Small intestine (tissue), 7 donors: ENCODE results near the gene TMEM8B. TPM values are rescaled to one million over a fixed set of nuclear protein-coding genes. Genes with fewer than 3 reads are reported as not detected.

Experiments
- DNase-seq, 2 donors: peaks; one replicate each; pipeline versions ENCODE4 v3.0.0 to v3.0.0-alpha.2; 2013
- FAIRE-seq: peaks from 2 replicates; lab custom pipeline; 2012; peaks lifted over from hg19 to GRCh38; lab: Jason Lieb, UNC
- H3K27ac ChIP-seq, 3 donors: one replicate each; pipeline ENCODE4 v1.5.1; 2013; ENCODE audit warnings: low read length in 2 of 3, mild to moderate bottlenecking in 2 of 3, control low read depth in 1 of 3, inconsistent platforms in 1 of 3, low read depth in 1 of 3, moderate library complexity in 1 of 3
- H3K27me3 ChIP-seq, 3 donors: one replicate each; pipeline ENCODE4 v1.6.1; 2013; ENCODE audit warnings: low read length in 3 of 3, inconsistent platforms in 1 of 3; ENCODE audit not compliant: control insufficient read depth in 3 of 3, insufficient read depth in 3 of 3
- H3K36me3 ChIP-seq, 3 donors: one replicate each; pipeline ENCODE4 v1.6.1; 2013; ENCODE audit warnings: low read length in 3 of 3, inconsistent platforms in 1 of 3, low read depth in 1 of 3, mild to moderate bottlenecking in 1 of 3, moderate library complexity in 1 of 3; ENCODE audit not compliant: control insufficient read depth in 3 of 3, insufficient read depth in 2 of 3
- H3K4me1 ChIP-seq, 3 donors: one replicate each; pipeline ENCODE4 v1.6.1; 2013; ENCODE audit warnings: low read length in 2 of 3, inconsistent platforms in 1 of 3, low read depth in 1 of 3, mild to moderate bottlenecking in 1 of 3, moderate library complexity in 1 of 3; ENCODE audit not compliant: control insufficient read depth in 3 of 3, insufficient read depth in 2 of 3
- H3K4me3 ChIP-seq, 3 donors: one replicate each; pipeline ENCODE4 v1.5.1; 2013; ENCODE audit warnings: low read length in 3 of 3, control low read depth in 1 of 3, inconsistent platforms in 1 of 3, low read depth in 1 of 3, mild to moderate bottlenecking in 1 of 3, moderate library complexity in 1 of 3
- H3K9me3 ChIP-seq, 2 donors: one replicate each; pipeline ENCODE4 v1.6.1; 2013; ENCODE audit warnings: low read depth in 1 of 2, low read length in 1 of 2; ENCODE audit not compliant: control insufficient read depth in 2 of 2, insufficient read depth in 1 of 2
- WGBS, 3 donors: extraction: QIAGEN DNeasy Blood & Tissue Kit; methylation state at CpG; one replicate each; pipeline ENCODE4 v1.1.7; 2013; 5-methylcytosine and 5-hydroxymethylcytosine counted together
- polyA plus RNA-seq, 4 donors: library from polyadenylated mRNA; stranded (reverse) in 3 of 4; unstranded in 1 of 4; fragments of 200-250 nt in 3 of 4; fragments of 120-200 nt in 1 of 4; gene quantifications; one replicate each; pipeline versions ENCODE4 v1.2.1 to v1.2.3, GENCODE V29; 2013
- donor health status: healthy with polysubstance abuse.
- donor health status: control.
- donor health status: control.
- donor health status: Bipolar disorder and iron deficiency.
- donor health status: healthy.

The TMEM8B gene
- polyA plus RNA-seq, 4 donors = 0.89 to 35.9 (median 4.5) TPM

DNA sequence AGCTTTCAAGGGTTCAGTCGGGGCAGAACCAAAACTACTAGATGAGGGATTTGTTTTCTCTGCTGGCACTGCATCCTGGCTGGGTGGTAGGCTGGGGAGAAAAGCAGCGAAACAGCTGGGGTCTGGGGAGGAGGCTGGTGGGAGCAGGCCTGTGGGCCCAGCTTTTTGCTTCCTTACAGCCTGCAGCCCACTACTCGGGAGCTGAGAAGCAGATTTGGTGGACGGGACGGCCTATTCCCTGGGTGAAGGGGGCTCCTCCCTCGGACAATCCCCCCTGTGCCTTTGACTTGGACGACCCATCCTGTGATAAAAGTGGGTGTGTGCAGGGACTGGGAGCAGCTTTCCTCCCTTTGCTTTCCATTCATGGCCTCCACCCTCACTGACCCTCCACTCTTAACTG is 28.5 kb upstream of the TMEM8B start:
- 84 to 92% (median 87%) methylated on average over 7 of the region's 7 CpGs for WGBS, 3 donors
- Histone ChIP-seq H3K4me3 (no peak overlapping the region), H3K27me3 (no peaks in the 10 kb centered on the region), H3K36me3 (peaks cover 2 to 35% (median 2%) of the 10 kb centered on the region in 3 donors), H3K4me1 (no peaks in the 10 kb centered on the region), H3K27ac (no peak overlapping the region), H3K9me3 (no peaks in the 10 kb centered on the region)
- FAIRE-seq = no peak
- no peak for DNase-seq

DNA sequence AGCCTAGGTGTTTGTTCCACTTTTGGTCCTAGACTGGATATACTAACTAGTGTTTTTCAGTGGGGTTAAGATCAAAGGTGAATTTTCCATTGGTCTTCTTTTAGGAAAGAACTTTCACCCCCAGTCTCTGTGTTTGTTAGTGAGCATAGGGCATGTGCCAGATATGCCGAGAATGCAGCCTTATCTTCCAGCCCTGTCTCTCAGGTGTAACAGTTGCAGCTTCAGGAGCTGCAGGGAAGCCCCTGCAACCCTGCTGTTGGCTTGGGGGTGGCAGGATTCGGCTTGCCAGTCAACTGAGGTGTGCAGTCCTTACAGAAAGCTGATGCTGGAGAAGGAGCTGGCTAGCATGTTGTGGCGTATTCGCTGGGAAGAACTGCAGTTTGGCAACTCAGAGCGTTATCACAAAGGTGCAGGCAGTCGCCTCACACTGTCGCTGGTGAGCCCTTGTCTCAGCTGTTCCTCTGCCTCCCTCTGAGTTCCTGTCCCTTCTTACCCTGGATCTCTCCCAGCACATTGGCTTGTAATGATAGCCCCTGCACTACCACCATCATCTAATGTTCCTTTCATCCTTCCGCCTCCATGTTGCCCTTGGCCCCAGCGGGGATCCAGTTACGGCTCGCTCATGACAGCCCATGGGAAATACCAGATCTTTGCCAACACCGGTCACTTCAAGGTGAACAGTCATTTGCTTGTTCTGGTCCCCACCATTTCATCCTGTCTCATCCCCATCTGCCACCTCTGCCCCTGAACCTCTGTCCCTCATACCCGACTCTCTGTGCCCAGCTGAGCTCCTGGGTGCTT is 27.5 kb upstream of the TMEM8B start:
- FAIRE-seq (no peak), DNase-seq (no peak)
- H3K27me3 ChIP-seq = no peaks in the 10 kb centered on the region
- H3K4me3 ChIP-seq = no peak overlapping the region
- no peak overlapping the region for H3K27ac ChIP-seq
- no peaks in the 10 kb centered on the region for H3K4me1 ChIP-seq
- H3K36me3 ChIP-seq = peaks cover 2 to 45% (median 5%) of the 10 kb centered on the region in 3 donors
- H3K9me3 ChIP-seq = no peaks in the 10 kb centered on the region
- 90 to 92% (median 90%) methylated on average over 13 of the region's 13 CpGs for WGBS, 3 donors

DNA sequence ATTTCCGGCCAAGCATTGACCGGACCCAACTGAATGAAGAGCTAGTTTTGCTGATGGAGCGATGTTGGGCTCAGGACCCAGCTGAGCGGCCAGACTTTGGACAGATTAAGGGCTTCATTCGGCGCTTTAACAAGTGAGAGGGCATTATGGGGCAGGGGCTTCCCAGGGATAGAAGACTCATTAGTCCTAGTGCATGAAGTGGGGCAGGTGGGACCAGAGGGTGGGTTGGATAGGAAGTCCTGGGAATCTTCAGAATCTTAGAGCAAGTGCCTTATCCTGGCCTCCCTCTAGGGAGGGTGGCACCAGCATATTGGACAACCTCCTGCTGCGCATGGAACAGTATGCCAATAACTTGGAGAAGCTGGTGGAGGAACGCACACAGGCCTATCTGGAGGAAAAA is 22.9 kb upstream of the TMEM8B start:
- H3K27me3 ChIP-seq = no peaks in the 10 kb centered on the region
- H3K4me3 ChIP-seq = no peak overlapping the region
- no peak for DNase-seq
- no peaks in the 10 kb centered on the region for H3K9me3 ChIP-seq
- H3K27ac ChIP-seq = no peak overlapping the region
- no peak for FAIRE-seq
- WGBS, 3 donors = 94 to 98% (median 97%) methylated on average over 8 of the region's 8 CpGs
- peaks cover 0 to 2% (median 0%) of the 10 kb centered on the region in 3 donors for H3K4me1 ChIP-seq
- peaks cover 2 to 54% (median 5%) of the 10 kb centered on the region in 3 donors for H3K36me3 ChIP-seq

DNA sequence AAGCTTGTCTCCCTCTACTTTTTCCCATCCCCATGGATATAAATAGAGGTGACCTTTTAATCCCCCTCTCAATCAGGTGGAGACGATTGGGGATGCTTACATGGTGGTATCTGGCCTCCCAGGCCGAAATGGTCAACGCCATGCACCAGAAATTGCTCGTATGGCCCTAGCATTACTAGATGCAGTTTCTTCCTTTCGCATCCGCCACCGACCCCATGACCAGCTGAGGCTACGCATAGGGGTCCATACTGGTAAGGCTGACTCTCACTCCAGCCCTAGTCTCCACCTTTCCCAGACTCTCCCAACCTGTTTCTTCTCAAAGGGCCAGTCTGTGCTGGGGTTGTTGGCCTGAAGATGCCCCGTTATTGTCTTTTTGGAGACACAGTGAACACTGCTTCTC is 20.6 kb upstream of the TMEM8B start:
- no peak overlapping the region for H3K27ac ChIP-seq
- H3K4me3 ChIP-seq = no peak overlapping the region
- no peak for DNase-seq
- 94 to 95% (median 95%) methylated on average over 9 of the region's 9 CpGs for WGBS, 3 donors
- H3K36me3 ChIP-seq = peaks cover 0 to 50% (median 3%) of the 10 kb centered on the region in 3 donors
- FAIRE-seq = no peak
- H3K4me1 ChIP-seq = peaks cover 6 to 14% (median 9%) of the 10 kb centered on the region in 3 donors
- H3K9me3 ChIP-seq = no peaks in the 10 kb centered on the region
- no peaks in the 10 kb centered on the region for H3K27me3 ChIP-seq

DNA sequence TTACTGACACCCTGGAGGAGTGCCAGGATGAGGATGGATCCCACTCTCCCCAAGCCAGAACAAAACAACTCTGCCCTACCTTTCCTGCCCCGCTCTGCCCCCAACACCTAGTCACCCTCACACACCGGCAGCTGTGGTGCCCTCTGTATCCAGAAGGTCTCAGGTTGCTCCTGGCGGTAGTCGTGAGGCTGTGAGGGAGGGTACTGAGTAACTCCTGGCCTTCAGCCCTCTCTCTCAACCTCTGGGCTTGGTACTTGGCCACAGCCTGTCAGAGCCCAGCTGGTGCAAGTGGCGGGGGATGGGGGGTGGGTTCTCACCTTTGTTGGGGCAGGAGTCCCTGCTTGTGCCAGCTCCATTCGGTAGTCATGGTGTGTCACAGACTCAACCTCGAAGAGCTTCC is 18.9 kb upstream of the TMEM8B start:
- Histone ChIP-seq H3K9me3 (no peaks in the 10 kb centered on the region), H3K4me1 (peaks cover 6 to 24% (median 10%) of the 10 kb centered on the region in 3 donors), H3K27ac (no peak overlapping the region), H3K4me3 (no peak overlapping the region), H3K36me3 (peaks cover 0 to 46% (median 3%) of the 10 kb centered on the region in 3 donors), H3K27me3 (no peaks in the 10 kb centered on the region)
- DNase-seq = no peak
- 92 to 96% (median 96%) methylated on average over 7 of the region's 7 CpGs for WGBS, 3 donors
- FAIRE-seq = no peak

DNA sequence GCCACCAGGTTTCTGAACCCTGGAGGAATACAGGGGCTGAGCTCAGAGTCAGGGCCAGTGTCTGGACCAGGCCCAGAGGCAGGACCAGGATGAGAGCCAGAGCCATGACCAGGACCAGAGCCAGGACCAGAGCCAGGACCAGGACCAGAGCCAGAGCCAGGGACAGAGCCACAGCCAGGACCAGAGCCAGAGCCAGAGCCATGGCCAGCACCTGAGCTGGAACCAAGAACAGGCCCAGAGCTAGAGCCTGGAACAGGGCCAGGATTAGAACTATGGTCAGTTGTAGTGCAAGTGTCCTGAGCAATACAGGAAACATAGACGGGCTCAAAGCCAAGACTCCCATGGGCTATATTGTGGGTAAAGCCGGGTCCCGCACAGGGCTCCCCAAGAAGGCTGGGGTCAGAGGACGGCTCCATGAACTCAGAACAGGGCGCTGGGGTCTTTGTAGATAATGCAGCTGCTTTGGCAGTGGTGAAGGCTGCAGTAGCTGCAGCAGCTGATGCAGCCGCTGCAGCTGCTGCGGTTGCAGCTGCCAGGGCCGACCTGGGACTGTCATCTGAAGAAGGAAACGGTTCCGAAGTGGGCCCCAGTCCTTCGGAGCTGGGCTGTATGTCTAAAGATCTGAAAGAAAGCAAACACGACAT is 17.5 kb upstream of the TMEM8B start:
- WGBS, 3 donors = 8 to 11% (median 11%) methylated on average over 12 of the region's 12 CpGs
- FAIRE-seq (no peak), DNase-seq (no peak)
- H3K27ac ChIP-seq = peak overlapping the region; percentile 57 to 83 (median 65)
- H3K27me3 ChIP-seq = no peaks in the 10 kb centered on the region
- peaks cover 6 to 24% (median 10%) of the 10 kb centered on the region in 3 donors for H3K4me1 ChIP-seq
- peak overlapping the region in 2 of 3 donors; percentile 21 to 46 for H3K4me3 ChIP-seq
- H3K36me3 ChIP-seq = peaks cover 0 to 35% (median 0%) of the 10 kb centered on the region in 3 donors
- no peaks in the 10 kb centered on the region for H3K9me3 ChIP-seq

DNA sequence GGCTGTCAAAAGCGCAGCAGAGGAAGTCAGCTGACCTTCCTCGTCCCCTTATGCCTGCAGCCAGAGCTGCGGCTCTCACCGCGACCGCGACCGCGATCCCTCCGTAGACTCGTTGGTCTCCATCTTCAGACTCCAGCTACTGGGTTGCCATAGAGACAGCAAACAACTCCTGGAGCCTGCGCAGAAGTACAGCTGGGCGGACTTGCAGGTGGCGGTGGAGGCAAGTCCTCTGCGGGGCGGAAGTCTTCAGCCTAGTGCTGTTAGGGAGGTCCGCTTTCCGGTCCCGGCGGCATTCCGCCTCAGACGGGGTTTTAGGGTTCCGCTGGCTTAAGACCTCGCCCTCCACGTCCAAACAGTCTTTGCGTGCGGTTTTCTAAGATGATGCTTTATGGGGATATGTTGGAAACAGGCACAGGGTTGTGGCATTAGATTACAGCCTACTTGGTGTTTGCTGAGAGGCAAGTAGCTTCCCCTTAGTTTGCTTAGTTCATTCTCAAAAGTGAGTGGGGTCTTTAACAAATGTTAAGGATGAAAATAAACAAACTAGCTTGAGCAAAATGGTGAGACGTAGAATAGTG is 16.9 kb upstream of the TMEM8B start, which contains the start of gene SPAG8:
TSS of gene SPAG8 (minus strand) at position 238 of the 578 bp plus-strand sequence. CDS start at position 123, 115 bp downstream.
- Histone ChIP-seq H3K4me3 (peak within 1 kb of the TSS in 2 of 3 donors; percentile 21 to 46), H3K36me3 (peaks cover 0 to 30% (median 0%) of the 10 kb centered on the region in 3 donors), H3K27me3 (no peaks in the 10 kb centered on the region), H3K27ac (peak within 1 kb of the TSS; percentile 65 to 98 (median 83)), H3K9me3 (no peaks in the 10 kb centered on the region), H3K4me1 (peaks cover 6 to 24% (median 10%) of the 10 kb centered on the region in 3 donors)
- FAIRE-seq = no peak
- WGBS, 3 donors = 1 to 2% (median 2%) methylated on average over 27 to 28 of the region's 28 CpGs
- peak; percentile 95 to 97 for DNase-seq

DNA sequence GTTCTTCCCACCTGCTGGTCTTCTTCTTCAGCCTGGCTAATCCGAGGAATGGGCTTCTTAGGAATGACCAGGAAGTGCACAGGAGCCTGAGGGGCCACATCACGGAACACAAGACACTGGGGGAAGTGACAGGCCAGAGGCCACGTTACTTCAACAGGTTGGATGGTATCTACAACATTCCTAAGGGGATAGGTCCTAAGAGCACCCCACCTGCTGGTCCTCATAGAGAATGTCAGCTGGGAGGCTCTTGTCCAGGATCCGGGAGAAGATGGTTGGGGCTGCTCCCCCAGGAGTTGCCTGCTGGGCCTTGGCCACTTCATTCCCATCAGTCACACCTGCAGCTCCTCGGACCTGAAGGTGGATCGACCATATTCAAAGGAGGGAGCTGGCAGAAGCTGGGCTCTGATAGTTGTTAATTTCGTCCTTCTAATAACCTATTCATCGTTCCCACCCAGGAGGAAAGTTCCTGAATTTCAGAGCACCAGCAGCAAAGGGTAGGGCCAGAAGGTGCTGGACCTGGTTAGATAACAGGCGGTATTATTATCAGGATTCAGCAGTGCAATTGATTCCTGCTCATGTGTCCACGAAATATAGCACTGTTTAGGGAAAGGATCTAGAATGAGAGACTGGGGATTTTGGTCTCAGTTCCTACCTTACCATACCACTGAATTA is 15.5 kb upstream of the TMEM8B start:
- Histone ChIP-seq H3K9me3 (no peaks in the 10 kb centered on the region), H3K4me3 (no peak overlapping the region), H3K36me3 (peaks cover 0 to 25% (median 0%) of the 10 kb centered on the region in 3 donors), H3K27ac (peak overlapping the region; percentile 92 to 98 (median 98)), H3K27me3 (no peaks in the 10 kb centered on the region), H3K4me1 (peaks cover 6 to 24% (median 10%) of the 10 kb centered on the region in 3 donors)
- DNase-seq (peak; percentile 48 to 54), FAIRE-seq (no peak)
- 41 to 72% (median 61%) methylated on average over 10 of the region's 10 CpGs for WGBS, 3 donors
